H9 (cell line): ENCODE results near the gene CHRND. TPM values are rescaled to one million over a fixed set of nuclear protein-coding genes. Genes with fewer than 3 reads are reported as not detected.

ENCODE experiments used
- DNase-seq: peaks from one replicate; pipeline ENCODE4 v3.0.0-alpha.2; 2017
- H2AFZ ChIP-seq: one replicate; pipeline ENCODE4 v1.6.1; 2013; ENCODE audit warnings: mild to moderate bottlenecking, low read length, control low read depth, moderate library complexity
- H2AK5ac ChIP-seq: 2 replicates; pipeline ENCODE4 v1.6.1; 2013; ENCODE audit warnings: low read length, control low read depth, mixed read lengths; ENCODE audit not compliant: insufficient read length
- H2BK120ac ChIP-seq: one replicate; pipeline ENCODE4 v1.6.1; 2013; ENCODE audit warnings: low read depth, mild to moderate bottlenecking, low read length, control low read depth, inconsistent platforms; ENCODE audit not compliant: poor library complexity, severe bottlenecking
- H2BK12ac ChIP-seq: 2 replicates; pipeline ENCODE4 v1.6.1; 2013; ENCODE audit warnings: low read length, control low read depth, mixed read lengths, low read depth; ENCODE audit not compliant: insufficient read length
- H2BK15ac ChIP-seq: 2 replicates; pipeline ENCODE4 v1.6.1; 2013; ENCODE audit warnings: low read depth, low read length, control low read depth
- H2BK20ac ChIP-seq: one replicate; pipeline ENCODE4 v1.6.1; 2013; ENCODE audit warnings: low read depth, mild to moderate bottlenecking, low read length, control low read depth, inconsistent platforms; ENCODE audit not compliant: poor library complexity, severe bottlenecking
- H2BK5ac ChIP-seq: 2 replicates; pipeline ENCODE4 v1.6.1; 2013; ENCODE audit warnings: low read length, control low read depth, mixed read lengths; ENCODE audit not compliant: insufficient read length
- H3K14ac ChIP-seq: 2 replicates; pipeline ENCODE4 v1.6.1; 2013; ENCODE audit warnings: low read length, control low read depth; ENCODE audit not compliant: insufficient read depth
- H3K18ac ChIP-seq: 2 replicates; pipeline ENCODE4 v1.6.1; 2013; ENCODE audit warnings: low read depth, mild to moderate bottlenecking, mixed read lengths, low read length, control low read depth; ENCODE audit not compliant: insufficient read length
- H3K23ac ChIP-seq: 2 replicates; pipeline ENCODE4 v1.6.1; 2013; ENCODE audit warnings: low read length, control low read depth, mixed read lengths, low read depth; ENCODE audit not compliant: insufficient read length
- H3K23me2 ChIP-seq: 2 replicates; pipeline ENCODE4 v1.6.1; 2013; ENCODE audit warnings: low read depth, mild to moderate bottlenecking, mixed read lengths, low read length, control low read depth; ENCODE audit not compliant: insufficient read length, poor library complexity, severe bottlenecking
- H3K27ac ChIP-seq: 2 replicates; pipeline ENCODE4 v1.5.1; 2013; ENCODE audit warnings: low read length, control low read depth, mixed read lengths, low read depth; ENCODE audit not compliant: insufficient read length
- H3K27me3 ChIP-seq: 2 replicates; pipeline ENCODE4 v1.6.1; 2013; ENCODE audit warnings: low read length, control low read depth, inconsistent platforms; ENCODE audit not compliant: insufficient read depth
- H3K4ac ChIP-seq: 2 replicates; pipeline ENCODE4 v1.6.1; 2013; ENCODE audit warnings: low read depth, mild to moderate bottlenecking, control low read depth, inconsistent platforms, low read length, moderate library complexity
- H3K4me1 ChIP-seq: 2 replicates; pipeline ENCODE4 v1.6.1; 2013; ENCODE audit warnings: low read length, control low read depth, inconsistent platforms; ENCODE audit not compliant: insufficient read depth
- H3K4me2 ChIP-seq: 2 replicates; pipeline ENCODE4 v1.6.1; 2013; ENCODE audit warnings: low read length, control low read depth, mixed read lengths; ENCODE audit not compliant: insufficient read length, insufficient read depth
- H3K56ac ChIP-seq: 2 replicates; pipeline ENCODE4 v1.6.1; 2013; ENCODE audit warnings: low read depth, mild to moderate bottlenecking, mixed read lengths, low read length, control low read depth; ENCODE audit not compliant: insufficient read length
- H3K79me1 ChIP-seq: 2 replicates; pipeline ENCODE4 v1.6.1; 2013; ENCODE audit warnings: low read depth, mild to moderate bottlenecking, moderate library complexity, low read length, control low read depth, inconsistent platforms; ENCODE audit not compliant: insufficient read depth, poor library complexity, severe bottlenecking
- H3K79me2 ChIP-seq: 2 replicates; pipeline ENCODE4 v1.6.1; 2013; ENCODE audit warnings: low read length, control low read depth, inconsistent platforms; ENCODE audit not compliant: insufficient read depth
- H3K9ac ChIP-seq: 2 replicates; pipeline ENCODE4 v1.6.1; 2013; ENCODE audit warnings: low read length, control low read depth, mixed read lengths; ENCODE audit not compliant: insufficient read length; ENCODE audit errors: extremely low read depth
- H3K9me3 ChIP-seq: one replicate; pipeline ENCODE4 v1.6.1; 2013; ENCODE audit warnings: low read depth, low read length, inconsistent platforms; ENCODE audit not compliant: control insufficient read depth
- H3T11ph ChIP-seq: one replicate; pipeline ENCODE4 v1.6.1; 2013; ENCODE audit warnings: mild to moderate bottlenecking, low read length, control low read depth, inconsistent platforms
- H4K20me1 ChIP-seq: one replicate; pipeline ENCODE4 v1.6.1; 2013; ENCODE audit not compliant: control insufficient read depth, insufficient read length, insufficient read depth
- H4K5ac ChIP-seq: 2 replicates; pipeline ENCODE4 v1.6.1; 2013; ENCODE audit warnings: low read depth, mild to moderate bottlenecking, mixed read lengths, low read length, control low read depth; ENCODE audit not compliant: insufficient read length
- H4K8ac ChIP-seq: replicated peaks from 2 replicates; pipeline ENCODE4 v1.6.1; 2013; ENCODE audit warnings: low read length, control low read depth, mixed read lengths, low read depth; ENCODE audit not compliant: insufficient read length
- H4K91ac ChIP-seq: 2 replicates; pipeline ENCODE4 v1.6.1; 2013; ENCODE audit warnings: low read depth, mild to moderate bottlenecking, moderate library complexity, mixed read lengths, low read length, control low read depth; ENCODE audit not compliant: insufficient read length
- H3K27ac Mint-ChIP-seq, 3 experiments: 2 replicates in 2 of 3; 3 replicates in 1 of 3; pipeline ENCODE4 v1.8.0; 2020 to 2021; ENCODE audit warnings: mixed read lengths in 3 of 3, mild to moderate bottlenecking in 1 of 3, moderate library complexity in 1 of 3
- H3K27me3 Mint-ChIP-seq: 2 replicates; pipeline ENCODE4 v1.8.0; 2021; ENCODE audit warnings: low read depth, mild to moderate bottlenecking, moderate library complexity, mixed read lengths
- H3K36me3 Mint-ChIP-seq, 3 experiments: 2 replicates in 2 of 3; 3 replicates in 1 of 3; pipeline ENCODE4 v1.8.0; 2020 to 2021; ENCODE audit warnings: low read depth in 3 of 3, mixed read lengths in 3 of 3; ENCODE audit not compliant: insufficient read depth in 1 of 3
- H3K4me1 Mint-ChIP-seq, 2 experiments: 2 replicates each; pipeline ENCODE4 v1.8.0; 2020; ENCODE audit warnings: mixed read lengths in 2 of 2
- H3K4me3 Mint-ChIP-seq, 2 experiments: 2 replicates in 1 of 2; 3 replicates in 1 of 2; pipeline ENCODE4 v1.8.0; 2020 to 2021; ENCODE audit warnings: mild to moderate bottlenecking in 2 of 2, mixed read lengths in 2 of 2, moderate library complexity in 1 of 2
- H3K9me3 Mint-ChIP-seq, 2 experiments: 2 replicates in 1 of 2; 3 replicates in 1 of 2; pipeline ENCODE4 v1.8.0; 2020; ENCODE audit warnings: mild to moderate bottlenecking in 2 of 2, mixed read lengths in 2 of 2, moderate library complexity in 1 of 2
- CTCF ChIP-seq: fragments of 200-600 bp; sonication (generic); conservative IDR thresholded peaks from 3 replicates; pipeline ENCODE4 v1.8.0; 2021; ENCODE audit warnings: antibody characterized with exemption, mild to moderate bottlenecking
- WGBS: extraction: QIAGEN DNeasy Blood & Tissue Kit; methylation state at CpG from one replicate; pipeline ENCODE4 v1.1.7; 2013; ENCODE audit warnings: missing lambda C conversion rate, low lambda C conversion rate, mixed read lengths; ENCODE audit not compliant: insufficient read length; ENCODE audit errors: extremely low coverage; 5-methylcytosine and 5-hydroxymethylcytosine counted together
- total RNA-seq: library from RNA; stranded (reverse); gene quantifications from 2 replicates; pipeline ENCODE4 v1.2.1, GENCODE V29; 2021

Gene CHRND
- total RNA-seq, 1 experiment from 2014 or later = not detected

GRCh38 chr2:232545511-232546375 lies 19.8 kb downstream of the CHRND start:
- WGBS = no CpG with 5 or more reads among the region's 17 CpGs
- no peak overlapping the region for H3K4me3 Mint-ChIP-seq
- H3K36me3 Mint-ChIP-seq = peaks cover 32 to 36% (median 34%) of the 10 kb centered on the region in 3 experiments
- Histone ChIP-seq H2AK5ac (no peak overlapping the region), H4K5ac (no peak overlapping the region), H3K56ac (no peak overlapping the region), H2AFZ (no peak overlapping the region), H3T11ph (no peak overlapping the region), H3K18ac (no peak overlapping the region), H3K4me1 (no peaks in the 10 kb centered on the region), H3K27me3 (no peaks in the 10 kb centered on the region; the same call in 1 of the 2 replicates), H3K4me2 (no peak overlapping the region), H2BK5ac (no peak overlapping the region), H4K20me1 (no peaks in the 10 kb centered on the region), H3K14ac (no peak overlapping the region), H2BK20ac (no peak overlapping the region), H2BK15ac (no peak overlapping the region), H3K27ac (no peak overlapping the region), H2BK120ac (no peak overlapping the region), H3K23me2 (peaks cover 2% of the 10 kb centered on the region), H3K4ac (no peak overlapping the region), H3K79me1 (no peaks in the 10 kb centered on the region), H3K23ac (no peak overlapping the region), H3K9ac (no peak overlapping the region), H3K79me2 (no peaks in the 10 kb centered on the region), H2BK12ac (no peak overlapping the region), H4K8ac (no peak overlapping the region), H4K91ac (no peak overlapping the region), H3K9me3 (no peaks in the 10 kb centered on the region)
- H3K27ac Mint-ChIP-seq = no peak overlapping the region
- TF ChIP-seq CTCF = no peak
- H3K27me3 Mint-ChIP-seq = peaks cover 2% of the 10 kb centered on the region; the same call in 1 of the 2 replicates
- no peak for DNase-seq
- peaks cover 4 to 7% of the 10 kb centered on the region in 2 experiments for H3K4me1 Mint-ChIP-seq
- peaks cover 17 to 18% of the 10 kb centered on the region in 2 experiments for H3K9me3 Mint-ChIP-seq
